HG03558 (cell line): Measurements from ENCODE around the gene PSENEN.

Experiments used
- ATAC-seq: cut with Tn5 transposase; IDR thresholded peaks from one replicate; pipeline ENCODE4 v1.9.1; 2021; ENCODE audit warnings: moderate number of reproducible peaks; ENCODE audit not compliant: unreplicated experiment; ENCODE audit errors: extremely low read depth

Gene PSENEN

GRCh38 chr19:35745328-35746086, at the start of gene PSENEN, which contains the start of gene U2AF1L4:
TSS of gene PSENEN (plus strand) at chr19:35745651. CDS start at chr19:35745931, 280 bp downstream.
TSS of gene U2AF1L4 (minus strand) at chr19:35745418. CDS start at chr19:35745391, 27 bp downstream.
- no peak for ATAC-seq

- no peak for ATAC-seq
Measured at GRCh38 chr19:35695895-35696422, 49.5 kb upstream of the PSENEN start.

- no peak for ATAC-seq
Measured at GRCh38 chr19:35696835-35697234, 48.6 kb upstream of the PSENEN start.

GRCh38 chr19:35702223-35703012, 43.0 kb upstream of the PSENEN start:
- peak; percentile 88 for ATAC-seq

- no peak for ATAC-seq
Measured at GRCh38 chr19:35703343-35703742, 42.1 kb upstream of the PSENEN start.

GRCh38 chr19:35704218-35704617, 41.2 kb upstream of the PSENEN start, which contains the start of gene ZBTB32:
TSS of gene ZBTB32 (plus strand) at chr19:35704558. CDS start at chr19:35714627, 10,069 bp downstream.
- ATAC-seq = no peak

- ATAC-seq = no peak
Measured at GRCh38 chr19:35708391-35708790, 37.1 kb upstream of the PSENEN start.

GRCh38 chr19:35710784-35711723, 34.4 kb upstream of the PSENEN start:
- ATAC-seq = peak; percentile 26

- no peak for ATAC-seq
Measured at GRCh38 chr19:35712567-35713505, 32.6 kb upstream of the PSENEN start.

GRCh38 chr19:35713506-35713850, 32.0 kb upstream of the PSENEN start:
- ATAC-seq = no peak

GRCh38 chr19:35713904-35714495, 31.5 kb upstream of the PSENEN start:
- no peak for ATAC-seq

GRCh38 chr19:35714601-35715354, 30.7 kb upstream of the PSENEN start:
- ATAC-seq = no peak

GRCh38 chr19:35715355-35715809, 30.1 kb upstream of the PSENEN start:
- no peak for ATAC-seq

GRCh38 chr19:35715981-35716800, 29.3 kb upstream of the PSENEN start:
- no peak for ATAC-seq

- ATAC-seq = peak; percentile 24
Measured at GRCh38 chr19:35716801-35717664, 28.4 kb upstream of the PSENEN start.
